HepG2 (cell line): Measurements from ENCODE around the gene ZNF444. TPM values are rescaled to one million over a fixed set of nuclear protein-coding genes. Genes with fewer than 3 reads are reported as not detected.
A peak's percentile ranks its signal among the peaks of the same experiment; 100 is the strongest.

Experiments
- BRCA1 ChIP-seq: sonication (generic); formaldehyde crosslinking; IDR thresholded peaks from 2 replicates; pipeline ENCODE4 v1.4.0; 2020; ENCODE audit warnings: missing genetic modification reagents
- CBX5 ChIP-seq: sonication (generic); formaldehyde crosslinking; IDR thresholded peaks from 2 replicates; pipeline ENCODE4 v1.4.0; 2020; ENCODE audit warnings: missing genetic modification reagents, borderline replicate concordance
- ERF ChIP-seq: IDR thresholded peaks from 2 replicates; pipeline ENCODE4 v1.6.1; 2018; ENCODE audit warnings: missing biosample characterization, missing genetic modification reagents
- ESRRA ChIP-seq: sonication (generic); formaldehyde crosslinking; IDR thresholded peaks from 2 replicates; pipeline ENCODE4 v1.5.1; 2020; ENCODE audit warnings: mild to moderate bottlenecking, low read depth, missing genetic modification reagents
- GFI1 ChIP-seq: sonication (generic); formaldehyde crosslinking; IDR thresholded peaks from 2 replicates; pipeline ENCODE4 v1.5.0; 2020; ENCODE audit warnings: missing genetic modification reagents, mild to moderate bottlenecking, borderline replicate concordance
- HDAC1 ChIP-seq: sonication (generic); formaldehyde crosslinking; IDR thresholded peaks from 2 replicates; pipeline ENCODE4 v1.5.1; 2020; ENCODE audit warnings: mild to moderate bottlenecking, missing genetic modification reagents
- HNF4G ChIP-seq, 2 experiments: sonication (generic) in 1 of 2; formaldehyde crosslinking in 1 of 2; IDR thresholded peaks; 2 replicates each; pipeline versions ENCODE4 v1.4.0 to v1.6.1; 2011 to 2020; ENCODE audit warnings: borderline replicate concordance in 2 of 2, low read depth in 2 of 2, mild to moderate bottlenecking in 2 of 2, low read length in 1 of 2, missing genetic modification reagents in 1 of 2, moderate library complexity in 1 of 2
- KAT8 ChIP-seq: IDR thresholded peaks from 2 replicates; pipeline ENCODE4 v1.6.1; 2016; ENCODE audit warnings: missing genetic modification reagents, missing compliant biosample characterization
- MLX ChIP-seq: IDR thresholded peaks from 2 replicates; pipeline ENCODE4 v1.6.1; 2016
- PAWR ChIP-seq: sonication (generic); formaldehyde crosslinking; IDR thresholded peaks from 2 replicates; pipeline ENCODE4 v1.4.0; 2020; ENCODE audit warnings: missing genetic modification reagents, mild to moderate bottlenecking, borderline replicate concordance
- SNAPC2 ChIP-seq: sonication (generic); formaldehyde crosslinking; IDR thresholded peaks from 2 replicates; pipeline ENCODE4 v1.8.1; 2022; ENCODE audit warnings: mild to moderate bottlenecking, missing genetic modification reagents
- ZBTB42 ChIP-seq: sonication (generic); formaldehyde crosslinking; IDR thresholded peaks from 2 replicates; pipeline ENCODE4 v1.5.0; 2020; ENCODE audit warnings: mild to moderate bottlenecking, missing genetic modification reagents
- ZNF143 ChIP-seq: sonication (generic); formaldehyde crosslinking; IDR thresholded peaks from 2 replicates; pipeline ENCODE4 v1.4.0; 2020; ENCODE audit warnings: missing genetic modification reagents
- ZNF24 ChIP-seq: fragments of 450-650 bp; IDR thresholded peaks from 2 replicates; pipeline ENCODE4 v1.6.1; 2017; ENCODE audit warnings: antibody characterized with exemption, mild to moderate bottlenecking
- ZNF407 ChIP-seq: sonication (generic); formaldehyde crosslinking; IDR thresholded peaks from one replicate; pipeline ENCODE4 v1.5.1; 2020; ENCODE audit warnings: mild to moderate bottlenecking, missing genetic modification reagents; ENCODE audit errors: not compliant biosample characterization
- ZNF577 ChIP-seq: sonication (generic); formaldehyde crosslinking; IDR thresholded peaks from 2 replicates; pipeline ENCODE4 v1.4.0; 2020; ENCODE audit warnings: mild to moderate bottlenecking, low read depth, missing genetic modification reagents, borderline replicate concordance
- ZNF607 ChIP-seq: sonication (generic); formaldehyde crosslinking; IDR thresholded peaks from 2 replicates; pipeline ENCODE4 v1.5.1; 2020; ENCODE audit warnings: missing genetic modification reagents, mild to moderate bottlenecking, borderline replicate concordance
- ZNF644 ChIP-seq: IDR thresholded peaks from 2 replicates; pipeline ENCODE4 v1.6.1; 2016; ENCODE audit warnings: low read depth
- ZNF788 ChIP-seq: sonication (generic); formaldehyde crosslinking; IDR thresholded peaks from 2 replicates; pipeline ENCODE4 v1.5.0; 2020; ENCODE audit warnings: mild to moderate bottlenecking, missing genetic modification reagents, borderline replicate concordance
- ZSCAN29 ChIP-seq: sonication (generic); formaldehyde crosslinking; conservative IDR thresholded peaks from 2 replicates; pipeline ENCODE4 v1.4.0; 2020; ENCODE audit warnings: mild to moderate bottlenecking, missing genetic modification reagents
- polyA plus RNA-seq, 8 experiments: library from polyadenylated mRNA; depleted of rRNA in 3 of 8; stranded (reverse) in 7 of 8; unstranded in 1 of 8; fragments of >200 nt; fragmentation: Illumina TruSeq in 4 of 8; extraction: Trizol in 4 of 8; gene quantifications; 2 replicates each; pipeline versions ENCODE4 v1.2.1 to v1.2.3, GENCODE V29; 2011 to 2016; ENCODE audit warnings: low read depth in 4 of 8, missing spikeins in 1 of 8, mixed read lengths in 1 of 8; ENCODE audit not compliant: insufficient read depth in 1 of 8
- total RNA-seq, 5 experiments: library from RNA; depleted of rRNA; stranded (reverse); fragments of >200 nt; fragmentation: Illumina TruSeq; extraction: Trizol; gene quantifications; 2 replicates each; pipeline ENCODE4 v1.2.3, GENCODE V29; 2016; ENCODE audit warnings: low read depth in 1 of 5

ZNF444 gene
- total and polyA plus RNA-seq, 2 of the 13 experiments (the other 11 are each of a cell fraction or from before 2014, with no cell fraction given) = 27.4 to 30.3 TPM

- no peak for TF ChIP-seq ZBTB42
- TF ChIP-seq HNF4G (IDR thresholded peaks at IDR 0.05; ENCODE audit: borderline replicate concordance, low read depth, low read length) = peak; percentile 3; the same call in 1 of the 2 replicates
- TF ChIP-seq HNF4G (CRISPR knock-in tag; IDR thresholded peaks at IDR 0.05; ENCODE audit: borderline replicate concordance, low read depth) = peak; percentile 44; the same call in 1 of the 2 replicates
- peak; percentile 57; the same call in 1 of the 2 replicates for TF ChIP-seq ERF (CRISPR knock-in tag)
- TF ChIP-seq PAWR (CRISPR knock-in tag) = peak; percentile 68; the same call in 1 of the 2 replicates
- 0 out of 2 replicates have a peak, but pooled peaks have one; percentile 27 for TF ChIP-seq ZSCAN29 (CRISPR knock-in tag)
- no peak for TF ChIP-seq ZNF644 (CRISPR knock-in tag)
- TF ChIP-seq ZNF24 = no peak
- TF ChIP-seq ESRRA = peak; percentile 83; the same call in 1 of the 2 replicates
- TF ChIP-seq ZNF607 (CRISPR knock-in tag) = peak; percentile 73
- TF ChIP-seq GFI1 (CRISPR knock-in tag) = no peak; the same call in 1 of the 2 replicates
- TF ChIP-seq SNAPC2 = no peak
- TF ChIP-seq ZNF143 (CRISPR knock-in tag) = peak; percentile 68
- TF ChIP-seq CBX5 = no peak; the same call in 1 of the 2 replicates
- peak; percentile 79 for TF ChIP-seq HDAC1 (CRISPR knock-in tag)
- TF ChIP-seq KAT8 = peak; percentile 94
- TF ChIP-seq ZNF407 (CRISPR knock-in tag) = no peak
- TF ChIP-seq ZNF788 (CRISPR knock-in tag) = peak; percentile 71; the same call in 1 of the 2 replicates
- no peak for TF ChIP-seq BRCA1 (CRISPR knock-in tag)
- no peak for TF ChIP-seq ZNF577
- TF ChIP-seq MLX (CRISPR knock-in tag) = no peak
These were observed 19.6 kb upstream of the ZNF444 start, which contains the start of gene ZNF787 (continued) for GRCh38 chr19:56121180-56122167.
